OCI-LY3 (cell line): Measurements from ENCODE around the gene ZAR1L.

ENCODE experiments used
- H2AFZ ChIP-seq: fragments of 200-600, 300-600 bp; shearing (Covaris generic); 2 replicates; pipeline ENCODE4 v1.6.0; 2014; ENCODE audit warnings: antibody characterized with exemption, low read depth, low read length
- H3K27ac ChIP-seq: fragments of 200-600, 300-600 bp; sonication (generic); 2 replicates; pipeline ENCODE4 v1.5.1; 2014; ENCODE audit warnings: mild to moderate bottlenecking, low read length, moderate library complexity, mixed read lengths
- H3K27me3 ChIP-seq: fragments of 200-600, 300-600 bp; sonication (generic); 2 replicates; pipeline ENCODE4 v1.6.1; 2014; ENCODE audit warnings: low read depth, low read length, mixed read lengths
- H3K36me3 ChIP-seq: fragments of 200-600, 300-600 bp; sonication (generic); replicated peaks from 2 replicates; pipeline ENCODE3; 2014; ENCODE audit warnings: low read depth, low read length, mixed read lengths
- H3K4me1 ChIP-seq: fragments of 300-600, 200-600 bp; sonication (generic); 2 replicates; pipeline ENCODE4 v1.6.1; 2014; ENCODE audit warnings: low read length, mixed read lengths
- H3K4me2 ChIP-seq: fragments of 200-600, 300-600 bp; sonication (generic); 2 replicates; pipeline ENCODE4 v1.6.1; 2014; ENCODE audit warnings: low read length, mixed read lengths
- H3K4me3 ChIP-seq: fragments of 300-600, 200-600 bp; sonication (generic); 2 replicates; pipeline ENCODE4 v1.5.1; 2014; ENCODE audit warnings: antibody characterized with exemption, mild to moderate bottlenecking, low read length, moderate library complexity
- H3K79me2 ChIP-seq: fragments of 300-600, 200-600 bp; shearing (Covaris generic); 2 replicates; pipeline ENCODE4 v1.6.1; 2014; ENCODE audit warnings: mild to moderate bottlenecking, low read length, mixed read lengths
- H3K9ac ChIP-seq: fragments of 300-600, 200-600 bp; shearing (Covaris generic); 2 replicates; pipeline ENCODE4 v1.6.0; 2014; ENCODE audit warnings: mild to moderate bottlenecking, low read length, moderate library complexity
- H3K9me3 ChIP-seq: fragments of 200-600, 300-600 bp; shearing (Covaris generic); 2 replicates; pipeline ENCODE4 v1.6.1; 2014; ENCODE audit warnings: low read length, mixed read lengths; ENCODE audit not compliant: insufficient read depth
- H4K20me1 ChIP-seq: fragments of 200-600, 300-600 bp; sonication (generic); 2 replicates; pipeline ENCODE4 v1.6.1; 2016; ENCODE audit warnings: low read length, mixed read lengths; ENCODE audit not compliant: insufficient read depth
- CTCF ChIP-seq: fragments of 200-600, 300-600 bp; sonication (generic); IDR thresholded peaks from 2 replicates; pipeline ENCODE4 v1.5.1; 2014; ENCODE audit warnings: antibody characterized with exemption, low read length, low read depth
- EZH2phosphoT487 ChIP-seq: fragments of 200-600 bp; shearing (Covaris generic); IDR thresholded peaks from 2 replicates; pipeline ENCODE4 v1.6.1; 2018; ENCODE audit warnings: antibody characterized with exemption, mixed run types, low read depth

Gene ZAR1L

DNA sequence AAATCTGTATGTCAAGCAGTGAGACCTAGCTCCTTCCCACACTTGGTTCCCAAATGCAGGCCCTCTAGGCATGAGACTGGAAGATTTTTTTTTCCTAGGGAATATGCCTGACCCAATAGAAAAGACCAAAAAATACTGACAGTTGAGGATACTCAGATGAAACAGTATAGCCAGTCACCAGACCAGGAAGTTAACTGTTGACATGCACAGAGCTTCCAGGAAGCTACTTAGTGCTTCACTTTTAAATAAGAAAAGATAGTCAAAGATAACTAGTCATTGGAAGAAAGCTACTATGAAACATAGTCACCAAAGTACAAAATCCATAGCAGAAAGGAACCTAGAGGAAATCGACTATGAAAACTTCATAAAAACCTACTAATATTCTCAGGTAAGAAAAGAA, 32.5 kb upstream of the ZAR1L start:
- Histone ChIP-seq H3K4me2 (no peak overlapping the region), H3K27me3 (no peaks in the 10 kb centered on the region), H2AFZ (no peak overlapping the region), H3K4me3 (no peak overlapping the region), H3K9me3 (no peaks in the 10 kb centered on the region), H3K27ac (no peak overlapping the region), H3K9ac (no peak overlapping the region), H3K36me3 (peaks cover 26% of the 10 kb centered on the region), H3K4me1 (no peaks in the 10 kb centered on the region), H4K20me1 (no peaks in the 10 kb centered on the region), H3K79me2 (no peaks in the 10 kb centered on the region)
- TF ChIP-seq EZH2phosphoT487 (no peak), CTCF (no peak)

DNA sequence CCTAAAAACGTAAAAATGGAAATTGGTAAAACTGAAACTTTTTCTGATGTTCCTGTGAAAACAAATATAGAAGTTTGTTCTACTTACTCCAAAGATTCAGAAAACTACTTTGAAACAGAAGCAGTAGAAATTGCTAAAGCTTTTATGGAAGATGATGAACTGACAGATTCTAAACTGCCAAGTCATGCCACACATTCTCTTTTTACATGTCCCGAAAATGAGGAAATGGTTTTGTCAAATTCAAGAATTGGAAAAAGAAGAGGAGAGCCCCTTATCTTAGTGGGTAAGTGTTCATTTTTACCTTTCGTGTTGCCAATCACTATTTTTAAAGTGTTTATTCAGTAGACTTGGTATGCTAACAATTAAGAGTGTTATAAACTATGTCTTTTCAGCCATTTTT, 25.8 kb upstream of the ZAR1L start:
- Histone ChIP-seq H3K9me3 (no peaks in the 10 kb centered on the region), H3K27ac (no peak overlapping the region), H3K9ac (no peak overlapping the region), H2AFZ (no peak overlapping the region), H3K36me3 (peaks cover 38% of the 10 kb centered on the region), H3K4me1 (peaks cover 10% of the 10 kb centered on the region), H3K27me3 (no peaks in the 10 kb centered on the region), H3K4me2 (peak overlapping the region; percentile 10), H4K20me1 (no peaks in the 10 kb centered on the region), H3K79me2 (no peaks in the 10 kb centered on the region), H3K4me3 (no peak overlapping the region)
- TF ChIP-seq EZH2phosphoT487 = no peak
- TF ChIP-seq CTCF = no peak

GRCh38 chr13:32334671-32335070, 19.5 kb upstream of the ZAR1L start:
- no peaks in the 10 kb centered on the region for H3K9me3 ChIP-seq
- no peak overlapping the region for H3K4me3 ChIP-seq
- TF ChIP-seq CTCF = no peak
- no peak for TF ChIP-seq EZH2phosphoT487
- H3K9ac ChIP-seq = no peak overlapping the region
- no peaks in the 10 kb centered on the region for H3K79me2 ChIP-seq
- H3K36me3 ChIP-seq = peaks cover 76% of the 10 kb centered on the region
- no peak overlapping the region for H3K4me2 ChIP-seq
- no peak overlapping the region for H3K27ac ChIP-seq
- no peaks in the 10 kb centered on the region for H3K4me1 ChIP-seq
- H2AFZ ChIP-seq = no peak overlapping the region
- H4K20me1 ChIP-seq = no peaks in the 10 kb centered on the region
- H3K27me3 ChIP-seq = no peaks in the 10 kb centered on the region

- TF ChIP-seq CTCF (no peak), EZH2phosphoT487 (no peak)
- H3K9ac ChIP-seq = no peak overlapping the region
- peaks cover 53% of the 10 kb centered on the region for H3K36me3 ChIP-seq
- H3K27me3 ChIP-seq = no peaks in the 10 kb centered on the region
- H3K4me2 ChIP-seq = no peak overlapping the region
- H3K79me2 ChIP-seq = no peaks in the 10 kb centered on the region
- no peaks in the 10 kb centered on the region for H4K20me1 ChIP-seq
- no peaks in the 10 kb centered on the region for H3K4me1 ChIP-seq
- no peaks in the 10 kb centered on the region for H3K9me3 ChIP-seq
- no peak overlapping the region for H3K27ac ChIP-seq
- H2AFZ ChIP-seq = no peak overlapping the region
- H3K4me3 ChIP-seq = no peak overlapping the region
Observed at GRCh38 chr13:32330441-32330840, 15.3 kb upstream of the ZAR1L start.
